Cardiac muscle cell (in vitro differentiated cells and primary cell): ENCODE results near the gene GZF1. TPM values are rescaled to one million over a fixed set of nuclear protein-coding genes. Genes with fewer than 3 reads are reported as not detected.

ENCODE experiments used
- DNase-seq, 2 donors: peaks; one replicate each; pipeline versions ENCODE4 v3.0.0 to v3.0.0-alpha.2; 2010 to 2017; ENCODE audit warnings: low read depth in 1 of 2, low spot score in 1 of 2
- H3K27ac ChIP-seq: fragments of 200-600 bp; sonication (generic); 2 replicates; pipeline ENCODE4 v1.5.1; 2016
- H3K27me3 ChIP-seq: fragments of 200-600 bp; sonication (generic); 2 replicates; pipeline ENCODE4 v1.6.0; 2016; ENCODE audit warnings: control low read depth
- H3K36me3 ChIP-seq: fragments of 200-600 bp; sonication (generic); 2 replicates; pipeline ENCODE4 v1.5.1; 2016; ENCODE audit warnings: control low read depth
- H3K4me1 ChIP-seq: fragments of 200-600 bp; sonication (generic); 2 replicates; pipeline ENCODE4 v1.8.1; 2017; ENCODE audit warnings: low read depth, mild to moderate bottlenecking, mixed run types
- H3K4me3 ChIP-seq: fragments of 200-600 bp; sonication (generic); 2 replicates; pipeline ENCODE4 v1.5.1; 2016; ENCODE audit warnings: mild to moderate bottlenecking
- H3K9me3 ChIP-seq: fragments of 200-600 bp; sonication (generic); 2 replicates; pipeline ENCODE4 v1.5.1; 2017; ENCODE audit warnings: low read depth, mild to moderate bottlenecking, control low read depth
- CTCF ChIP-seq: IDR thresholded peaks from 2 replicates; pipeline ENCODE4 v1.5.1; 2012; ENCODE audit warnings: low read depth, mild to moderate bottlenecking, low read length
- polyA plus RNA-seq: library from polyadenylated mRNA; unstranded; fragments of >200 nt; fragmentation: Nextera tagmentation; extraction: Ambion mirVana; gene quantifications from 2 replicates; pipeline ENCODE4 v1.2.1, GENCODE V29; 2016
- total RNA-seq: library from RNA; depleted of rRNA; stranded (reverse); fragments of >200 nt; gene quantifications from 2 replicates; pipeline ENCODE4 v1.2.3, GENCODE V29; 2016

GZF1 gene
- total and polyA plus RNA-seq, 2 experiments from 2014 or later = 7.4 to 19.0 TPM

- Histone ChIP-seq H3K9me3 (no peaks in the 10 kb centered on the region), H3K27me3 (no peaks in the 10 kb centered on the region), H3K36me3 (no peaks in the 10 kb centered on the region), H3K4me1 (no peaks in the 10 kb centered on the region), H3K27ac (no peak overlapping the region), H3K4me3 (no peak overlapping the region)
- TF ChIP-seq CTCF = no peak
- DNase-seq = no peak
Observed at GRCh38 chr20:23336476-23336875, 25.5 kb upstream of the GZF1 start.

GRCh38 chr20:23337312-23337711 lies 24.7 kb upstream of the GZF1 start:
- no peaks in the 10 kb centered on the region for H3K4me1 ChIP-seq
- no peak for DNase-seq
- H3K4me3 ChIP-seq = no peak overlapping the region
- H3K27ac ChIP-seq = no peak overlapping the region
- TF ChIP-seq CTCF = no peak
- H3K36me3 ChIP-seq = no peaks in the 10 kb centered on the region
- no peaks in the 10 kb centered on the region for H3K27me3 ChIP-seq
- H3K9me3 ChIP-seq = no peaks in the 10 kb centered on the region

GRCh38 chr20:23339986-23340385 lies 22.0 kb upstream of the GZF1 start:
- Histone ChIP-seq H3K4me3 (no peak overlapping the region), H3K9me3 (no peaks in the 10 kb centered on the region), H3K4me1 (peaks cover 11% of the 10 kb centered on the region), H3K36me3 (no peaks in the 10 kb centered on the region), H3K27ac (no peak overlapping the region), H3K27me3 (no peaks in the 10 kb centered on the region)
- TF ChIP-seq CTCF = no peak
- DNase-seq = no peak

DNA sequence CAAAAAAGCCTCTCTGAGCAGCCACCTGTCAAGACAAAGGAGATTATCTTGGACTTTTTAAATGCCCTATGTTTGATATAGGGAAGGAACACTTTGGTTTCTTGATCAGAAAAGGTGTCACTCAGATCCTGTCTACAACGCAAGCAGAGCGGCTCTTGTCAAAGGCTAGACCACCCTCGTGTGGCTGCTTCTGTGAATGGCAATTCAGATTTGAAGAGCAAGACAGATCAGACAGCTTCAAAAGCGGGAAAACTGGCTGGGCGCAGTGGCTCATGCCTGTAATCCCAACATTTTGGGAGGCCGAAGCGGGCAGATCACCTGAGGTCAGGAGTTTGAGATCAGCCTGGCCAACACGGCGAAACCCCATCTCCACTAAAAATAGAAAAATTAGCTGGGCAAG lies 21.5 kb upstream of the GZF1 start:
- H3K27me3 ChIP-seq = no peaks in the 10 kb centered on the region
- no peak overlapping the region for H3K27ac ChIP-seq
- no peaks in the 10 kb centered on the region for H3K36me3 ChIP-seq
- peak; percentile 71 to 80 for DNase-seq
- no peak overlapping the region for H3K4me3 ChIP-seq
- H3K9me3 ChIP-seq = no peaks in the 10 kb centered on the region
- TF ChIP-seq CTCF = peak; percentile 54
- peaks cover 12% of the 10 kb centered on the region for H3K4me1 ChIP-seq

DNA sequence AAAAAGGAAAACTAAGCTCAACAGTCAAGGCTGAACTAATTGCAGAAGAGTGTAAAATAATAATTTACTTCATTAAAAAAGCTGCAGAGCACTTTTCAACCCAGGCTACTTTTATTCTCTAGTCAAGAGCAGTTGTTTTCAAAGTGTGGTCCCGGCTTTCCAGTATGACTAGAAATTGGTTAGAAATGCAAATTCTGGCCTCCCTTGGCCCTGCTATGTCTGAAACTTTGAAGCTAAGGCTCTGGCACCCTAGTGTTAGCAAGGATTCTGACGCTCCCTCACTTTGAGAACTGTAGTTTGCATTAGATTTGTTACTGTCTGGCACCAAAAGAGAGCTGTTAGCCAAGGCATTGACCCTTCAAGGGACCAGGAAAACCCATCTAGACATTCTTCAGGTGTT lies 20.9 kb upstream of the GZF1 start:
- DNase-seq = no peak
- no peak for TF ChIP-seq CTCF
- no peaks in the 10 kb centered on the region for H3K27me3 ChIP-seq
- no peak overlapping the region for H3K4me3 ChIP-seq
- H3K36me3 ChIP-seq = no peaks in the 10 kb centered on the region
- H3K9me3 ChIP-seq = no peaks in the 10 kb centered on the region
- no peak overlapping the region for H3K27ac ChIP-seq
- peaks cover 12% of the 10 kb centered on the region for H3K4me1 ChIP-seq

- TF ChIP-seq CTCF = no peak
- DNase-seq = no peak
- Histone ChIP-seq H3K4me1 (peaks cover 12% of the 10 kb centered on the region), H3K36me3 (no peaks in the 10 kb centered on the region), H3K4me3 (no peak overlapping the region), H3K27me3 (no peaks in the 10 kb centered on the region), H3K9me3 (no peaks in the 10 kb centered on the region), H3K27ac (peak overlapping the region; percentile 76)
Observed at GRCh38 chr20:23343590-23343989, 18.4 kb upstream of the GZF1 start.
